ENCODE data around the gene RHOH. TPM values are rescaled to one million over a fixed set of nuclear protein-coding genes. Genes with fewer than 3 reads are reported as not detected.

The RHOH gene
- total and polyA plus RNA-seq, 8 donors, result 0.29 to 10.1 (median 0.78) TPM

- no peak for TF ChIP-seq CTCF (IDR thresholded peaks at IDR 0.05)
- Histone ChIP-seq H3K27ac (no peak overlapping the region), H3K4me3 (no peak overlapping the region), H3K27me3 (peaks cover 0 to 4% of the 10 kb centered on the region in 2 donors), H3K36me3 (no peaks in the 10 kb centered on the region), H3K9me3 (no peaks in the 10 kb centered on the region), H3K4me1 (peaks cover 0 to 13% of the 10 kb centered on the region in 2 donors)
- intact Hi-C loops (cut with DNase I), result no loop called here
- DNase-seq (no peak), ATAC-seq (no peak)
Measured at GRCh38 chr4:40178672-40179071, 18.2 kb upstream of the RHOH start.

- no peaks in the 10 kb centered on the region for H3K36me3 ChIP-seq
- TF ChIP-seq CTCF (IDR thresholded peaks at IDR 0.05), result no peak
- no peak overlapping the region for H3K4me3 ChIP-seq
- H3K27ac ChIP-seq, result no peak overlapping the region
- peaks cover 0 to 4% of the 10 kb centered on the region in 2 donors for H3K27me3 ChIP-seq
- H3K9me3 ChIP-seq, result no peaks in the 10 kb centered on the region
- intact Hi-C loops (cut with DNase I), result no loop called here
- DNase-seq (no peak), ATAC-seq (no peak)
- H3K4me1 ChIP-seq, result peaks cover 0 to 18% of the 10 kb centered on the region in 2 donors
Measured at GRCh38 chr4:40179360-40179759, 17.5 kb upstream of the RHOH start.

- no peak for TF ChIP-seq CTCF (IDR thresholded peaks at IDR 0.05)
- H3K27ac ChIP-seq, result no peak overlapping the region
- H3K9me3 ChIP-seq, result no peaks in the 10 kb centered on the region
- peaks cover 0 to 22% of the 10 kb centered on the region in 2 donors for H3K4me1 ChIP-seq
- no peak overlapping the region for H3K4me3 ChIP-seq
- ATAC-seq (peak; percentile 26), DNase-seq (no peak)
- H3K27me3 ChIP-seq, result peaks cover 0 to 4% of the 10 kb centered on the region in 2 donors
- intact Hi-C loops (cut with DNase I), result no loop called here
- H3K36me3 ChIP-seq, result no peaks in the 10 kb centered on the region
Measured at GRCh38 chr4:40180356-40180755, 16.5 kb upstream of the RHOH start.

- Histone ChIP-seq H3K36me3 (no peaks in the 10 kb centered on the region), H3K9me3 (no peaks in the 10 kb centered on the region), H3K27me3 (peaks cover 0 to 3% of the 10 kb centered on the region in 2 donors), H3K27ac (no peak overlapping the region), H3K4me1 (peaks cover 0 to 27% of the 10 kb centered on the region in 2 donors), H3K4me3 (no peak overlapping the region)
- no peak for ATAC-seq
- no peak for DNase-seq
- no peak for TF ChIP-seq CTCF (IDR thresholded peaks at IDR 0.05)
- intact Hi-C loops (cut with DNase I), result no loop called here
Measured at GRCh38 chr4:40182001-40182400, 14.8 kb upstream of the RHOH start.

GRCh38 chr4:40182954-40183353 lies 13.9 kb upstream of the RHOH start:
- intact Hi-C loops (cut with DNase I), result no loop called here
- ATAC-seq (peak; percentile 21), DNase-seq (no peak)
- Histone ChIP-seq H3K4me1 (peaks cover 0 to 27% of the 10 kb centered on the region in 2 donors), H3K4me3 (no peak overlapping the region), H3K27me3 (no peaks in the 10 kb centered on the region), H3K27ac (no peak overlapping the region), H3K36me3 (no peaks in the 10 kb centered on the region), H3K9me3 (no peaks in the 10 kb centered on the region)
- no peak for TF ChIP-seq CTCF (IDR thresholded peaks at IDR 0.05)
